HepG2 (cell line): Measurements from ENCODE around the gene SLC15A2. TPM values are rescaled to one million over a fixed set of nuclear protein-coding genes. Genes with fewer than 3 reads are reported as not detected.

ENCODE experiments used
- AKNA ChIP-seq: sonication (generic); formaldehyde crosslinking; IDR thresholded peaks from 2 replicates; pipeline ENCODE4 v1.4.0; 2020; ENCODE audit warnings: missing genetic modification reagents, borderline replicate concordance
- polyA plus RNA-seq, 8 experiments: library from polyadenylated mRNA; depleted of rRNA in 3 of 8; stranded (reverse) in 7 of 8; unstranded in 1 of 8; fragments of >200 nt; fragmentation: Illumina TruSeq in 4 of 8; extraction: Trizol in 4 of 8; gene quantifications; 2 replicates each; pipeline versions ENCODE4 v1.2.1 to v1.2.3, GENCODE V29; 2011 to 2016; ENCODE audit warnings: low read depth in 4 of 8, missing spikeins in 1 of 8, mixed read lengths in 1 of 8; ENCODE audit not compliant: insufficient read depth in 1 of 8
- total RNA-seq, 5 experiments: library from RNA; depleted of rRNA; stranded (reverse); fragments of >200 nt; fragmentation: Illumina TruSeq; extraction: Trizol; gene quantifications; 2 replicates each; pipeline ENCODE4 v1.2.3, GENCODE V29; 2016; ENCODE audit warnings: low read depth in 1 of 5

Gene SLC15A2
- total and polyA plus RNA-seq, 2 of the 13 experiments (the other 11 are each of a cell fraction or from before 2014, with no cell fraction given), result 1.0 to 1.4 TPM

GRCh38 chr3:121992601-121993560 lies 98.7 kb downstream of the SLC15A2 start (continued):
- TF ChIP-seq AKNA (CRISPR knock-in tag), result no peak

Other genes with a start within 250 kb of the SLC15A2 start
- not detected in 2 replicates for gene HCLS1, start 233.5 kb upstream of the SLC15A2 start, total RNA-seq (2016; rRNA removed; fragmentation: Illumina TruSeq; extraction: Trizol)
- gene HCLS1, start 233.5 kb upstream of the SLC15A2 start, polyA plus RNA-seq (2011; rRNA removed), result not detected in 2 replicates
- gene GOLGB1, start 144.7 kb upstream of the SLC15A2 start, total RNA-seq (2016; rRNA removed; fragmentation: Illumina TruSeq; extraction: Trizol), result 39.5 and 53.1 TPM in 2 replicates
- gene GOLGB1, start 144.7 kb upstream of the SLC15A2 start, polyA plus RNA-seq (2011; rRNA removed), result 13.1 and 14.4 TPM in 2 replicates
- gene IQCB1, start 59.3 kb upstream of the SLC15A2 start, total RNA-seq (2016; rRNA removed; fragmentation: Illumina TruSeq; extraction: Trizol), result 41.4 and 44.8 TPM in 2 replicates
- 17.8 and 18.0 TPM in 2 replicates for gene IQCB1, start 59.3 kb upstream of the SLC15A2 start, polyA plus RNA-seq (2011; rRNA removed)
- 14.6 and 20.1 TPM in 2 replicates for gene EAF2, start 59.2 kb upstream of the SLC15A2 start, total RNA-seq (2016; rRNA removed; fragmentation: Illumina TruSeq; extraction: Trizol)
- gene EAF2, start 59.2 kb upstream of the SLC15A2 start, polyA plus RNA-seq (2011; rRNA removed), result 4.0 and 4.3 TPM in 2 replicates
- not detected in 2 replicates for gene ILDR1, start 127.8 kb downstream of the SLC15A2 start, total RNA-seq (2016; rRNA removed; fragmentation: Illumina TruSeq; extraction: Trizol)
- not detected in 2 replicates for gene ILDR1, start 127.8 kb downstream of the SLC15A2 start, polyA plus RNA-seq (2011; rRNA removed)
- gene CD86, start 161.0 kb downstream of the SLC15A2 start, total RNA-seq (2016; rRNA removed; fragmentation: Illumina TruSeq; extraction: Trizol), result not detected in 2 replicates
- gene CD86, start 161.0 kb downstream of the SLC15A2 start, polyA plus RNA-seq (2011; rRNA removed), result not detected in 2 replicates